Measurements from ENCODE around the gene ABCA12. TPM values are rescaled to one million over a fixed set of nuclear protein-coding genes. Genes with fewer than 3 reads are reported as not detected.

Gene ABCA12
- total RNA-seq, 1 experiment from 2014 or later, result 1.3 TPM

DNA sequence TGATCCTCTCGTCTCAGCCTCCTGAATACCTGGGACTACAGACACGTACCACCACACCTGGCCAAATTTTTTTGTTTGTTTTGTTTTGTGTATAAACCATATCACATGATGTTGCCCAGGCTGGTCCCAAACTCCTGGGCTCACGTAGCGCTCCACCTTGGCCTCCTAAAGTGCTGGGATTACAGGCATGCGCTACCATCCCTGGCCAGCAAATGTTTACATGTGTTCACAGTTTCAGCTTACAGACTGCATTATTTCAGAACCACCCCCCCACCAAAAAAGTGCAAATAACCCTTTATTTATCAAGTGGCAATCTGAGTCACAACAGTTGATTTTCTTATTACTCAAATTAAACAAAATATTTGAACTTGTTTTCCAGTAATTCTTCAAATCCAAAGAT is 54.3 kb downstream of the ABCA12 start:
- no peak overlapping the region for H3K9ac ChIP-seq (ENCODE audit: low read length)
- ChIA-PET CTCF (no interaction called here), RAD21 (ENCODE audit: low non-redundant PET in 1 of 2, low total read pairs in 2 of 2, uncharacterized antibody in 2 of 2, unreplicated experiment in 2 of 2) (no interaction called here), POLR2A (no interaction called here)
- no peaks in the 10 kb centered on the region for H4K20me1 ChIP-seq (ENCODE audit: insufficient read depth)
- no peaks in the 10 kb centered on the region for H3K36me3 ChIP-seq (ENCODE audit: control insufficient read depth in 1 of 2, insufficient read depth in 2 of 2, low read length in 2 of 2)
- H3K9me3 ChIP-seq (ENCODE audit: control insufficient read depth in 1 of 2, insufficient read depth in 1 of 2, low read depth in 1 of 2, low read length in 2 of 2), result no peaks in the 10 kb centered on the region
- H3K27ac ChIP-seq (ENCODE audit: low read depth, low read length), result no peak overlapping the region
- no TSS peak for BruUV-seq (replicated peaks)
- H3K4me2 ChIP-seq (ENCODE audit: low read length), result no peak overlapping the region
- H3K9me2 ChIP-seq (ENCODE audit: insufficient read depth), result no peaks in the 10 kb centered on the region
- no peak for DNase-seq (ENCODE audit: low read depth, low spot score)
- no peak overlapping the region for H2AFZ ChIP-seq (ENCODE audit: low read depth, low read length, poor library complexity, severe bottlenecking)
- no peak overlapping the region for H3K4me3 ChIP-seq (replicated peaks in 1 of 2; ENCODE audit: low read depth in 1 of 2, low read length in 2 of 2)
- no peaks in the 10 kb centered on the region for H3K79me2 ChIP-seq (ENCODE audit: insufficient read depth, low read length)
- H3K27me3 ChIP-seq (ENCODE audit: insufficient read depth, low read length), result no peaks in the 10 kb centered on the region
- TF ChIP-seq POLR2AphosphoS5 (IDR thresholded peaks at IDR 0.05; ENCODE audit: low read depth, low read length), result no peak
- no peak for TF ChIP-seq ELF1 (IDR thresholded peaks at IDR 0.05; ENCODE audit: borderline replicate concordance, low read depth)
- no peak for TF ChIP-seq SP1 (IDR thresholded peaks at IDR 0.05; ENCODE audit: low read depth)
- TF ChIP-seq SRF (IDR thresholded peaks at IDR 0.05; ENCODE audit: low read depth), result no peak
- TF ChIP-seq CEBPB (IDR thresholded peaks at IDR 0.05; ENCODE audit: low read depth), result no peak
- TF ChIP-seq, protein P1, sequence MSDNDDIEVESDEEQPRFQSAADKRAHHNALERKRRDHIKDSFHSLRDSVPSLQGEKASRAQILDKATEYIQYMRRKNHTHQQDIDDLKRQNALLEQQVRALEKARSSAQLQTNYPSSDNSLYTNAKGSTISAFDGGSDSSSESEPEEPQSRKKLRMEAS (IDR thresholded peaks at IDR 0.05), result no peak
- no peak for TF ChIP-seq SIN3A (IDR thresholded peaks at IDR 0.05; ENCODE audit: low read depth)
- TF ChIP-seq ZNF274 (IDR thresholded peaks at IDR 0.05; ENCODE audit: low read depth, low read length), result no peak
- no peak for TF ChIP-seq CBX3 (IDR thresholded peaks at IDR 0.05; ENCODE audit: low read depth)
- TF ChIP-seq, protein P2, sequence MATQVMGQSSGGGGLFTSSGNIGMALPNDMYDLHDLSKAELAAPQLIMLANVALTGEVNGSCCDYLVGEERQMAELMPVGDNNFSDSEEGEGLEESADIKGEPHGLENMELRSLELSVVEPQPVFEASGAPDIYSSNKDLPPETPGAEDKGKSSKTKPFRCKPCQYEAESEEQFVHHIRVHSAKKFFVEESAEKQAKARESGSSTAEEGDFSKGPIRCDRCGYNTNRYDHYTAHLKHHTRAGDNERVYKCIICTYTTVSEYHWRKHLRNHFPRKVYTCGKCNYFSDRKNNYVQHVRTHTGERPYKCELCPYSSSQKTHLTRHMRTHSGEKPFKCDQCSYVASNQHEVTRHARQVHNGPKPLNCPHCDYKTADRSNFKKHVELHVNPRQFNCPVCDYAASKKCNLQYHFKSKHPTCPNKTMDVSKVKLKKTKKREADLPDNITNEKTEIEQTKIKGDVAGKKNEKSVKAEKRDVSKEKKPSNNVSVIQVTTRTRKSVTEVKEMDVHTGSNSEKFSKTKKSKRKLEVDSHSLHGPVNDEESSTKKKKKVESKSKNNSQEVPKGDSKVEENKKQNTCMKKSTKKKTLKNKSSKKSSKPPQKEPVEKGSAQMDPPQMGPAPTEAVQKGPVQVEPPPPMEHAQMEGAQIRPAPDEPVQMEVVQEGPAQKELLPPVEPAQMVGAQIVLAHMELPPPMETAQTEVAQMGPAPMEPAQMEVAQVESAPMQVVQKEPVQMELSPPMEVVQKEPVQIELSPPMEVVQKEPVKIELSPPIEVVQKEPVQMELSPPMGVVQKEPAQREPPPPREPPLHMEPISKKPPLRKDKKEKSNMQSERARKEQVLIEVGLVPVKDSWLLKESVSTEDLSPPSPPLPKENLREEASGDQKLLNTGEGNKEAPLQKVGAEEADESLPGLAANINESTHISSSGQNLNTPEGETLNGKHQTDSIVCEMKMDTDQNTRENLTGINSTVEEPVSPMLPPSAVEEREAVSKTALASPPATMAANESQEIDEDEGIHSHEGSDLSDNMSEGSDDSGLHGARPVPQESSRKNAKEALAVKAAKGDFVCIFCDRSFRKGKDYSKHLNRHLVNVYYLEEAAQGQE (IDR thresholded peaks at IDR 0.05; ENCODE audit: low read depth), result no peak
- no peak for TF ChIP-seq YY1 (IDR thresholded peaks at IDR 0.05; ENCODE audit: extremely low read depth, insufficient replicate concordance, low read depth, low read length)
- no peak for TF ChIP-seq POLR2A (IDR thresholded peaks at IDR 0.05; ENCODE audit: borderline replicate concordance, extremely low read depth, insufficient read depth, insufficient read length)
- TF ChIP-seq EGR1 (IDR thresholded peaks at IDR 0.05; ENCODE audit: low read depth), result no peak
- TF ChIP-seq, protein P3, sequence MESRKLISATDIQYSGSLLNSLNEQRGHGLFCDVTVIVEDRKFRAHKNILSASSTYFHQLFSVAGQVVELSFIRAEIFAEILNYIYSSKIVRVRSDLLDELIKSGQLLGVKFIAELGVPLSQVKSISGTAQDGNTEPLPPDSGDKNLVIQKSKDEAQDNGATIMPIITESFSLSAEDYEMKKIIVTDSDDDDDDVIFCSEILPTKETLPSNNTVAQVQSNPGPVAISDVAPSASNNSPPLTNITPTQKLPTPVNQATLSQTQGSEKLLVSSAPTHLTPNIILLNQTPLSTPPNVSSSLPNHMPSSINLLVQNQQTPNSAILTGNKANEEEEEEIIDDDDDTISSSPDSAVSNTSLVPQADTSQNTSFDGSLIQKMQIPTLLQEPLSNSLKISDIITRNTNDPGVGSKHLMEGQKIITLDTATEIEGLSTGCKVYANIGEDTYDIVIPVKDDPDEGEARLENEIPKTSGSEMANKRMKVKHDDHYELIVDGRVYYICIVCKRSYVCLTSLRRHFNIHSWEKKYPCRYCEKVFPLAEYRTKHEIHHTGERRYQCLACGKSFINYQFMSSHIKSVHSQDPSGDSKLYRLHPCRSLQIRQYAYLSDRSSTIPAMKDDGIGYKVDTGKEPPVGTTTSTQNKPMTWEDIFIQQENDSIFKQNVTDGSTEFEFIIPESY (IDR thresholded peaks at IDR 0.05; ENCODE audit: extremely low read depth, insufficient replicate concordance, low read length), result no peak
- TF ChIP-seq ZFX (IDR thresholded peaks at IDR 0.05), result no peak
- TF ChIP-seq RAD21 (IDR thresholded peaks at IDR 0.05; ENCODE audit: low read depth), result no peak
- no peak for TF ChIP-seq ATF3 (IDR thresholded peaks at IDR 0.05)
- TF ChIP-seq, protein P4, sequence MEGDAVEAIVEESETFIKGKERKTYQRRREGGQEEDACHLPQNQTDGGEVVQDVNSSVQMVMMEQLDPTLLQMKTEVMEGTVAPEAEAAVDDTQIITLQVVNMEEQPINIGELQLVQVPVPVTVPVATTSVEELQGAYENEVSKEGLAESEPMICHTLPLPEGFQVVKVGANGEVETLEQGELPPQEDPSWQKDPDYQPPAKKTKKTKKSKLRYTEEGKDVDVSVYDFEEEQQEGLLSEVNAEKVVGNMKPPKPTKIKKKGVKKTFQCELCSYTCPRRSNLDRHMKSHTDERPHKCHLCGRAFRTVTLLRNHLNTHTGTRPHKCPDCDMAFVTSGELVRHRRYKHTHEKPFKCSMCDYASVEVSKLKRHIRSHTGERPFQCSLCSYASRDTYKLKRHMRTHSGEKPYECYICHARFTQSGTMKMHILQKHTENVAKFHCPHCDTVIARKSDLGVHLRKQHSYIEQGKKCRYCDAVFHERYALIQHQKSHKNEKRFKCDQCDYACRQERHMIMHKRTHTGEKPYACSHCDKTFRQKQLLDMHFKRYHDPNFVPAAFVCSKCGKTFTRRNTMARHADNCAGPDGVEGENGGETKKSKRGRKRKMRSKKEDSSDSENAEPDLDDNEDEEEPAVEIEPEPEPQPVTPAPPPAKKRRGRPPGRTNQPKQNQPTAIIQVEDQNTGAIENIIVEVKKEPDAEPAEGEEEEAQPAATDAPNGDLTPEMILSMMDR (IDR thresholded peaks at IDR 0.05 in 2 of 3, conservative IDR thresholded peaks at IDR 0.05 in 1 of 3; ENCODE audit: borderline replicate concordance in 1 of 3, insufficient read depth in 1 of 3, low read depth in 2 of 3, low read length in 2 of 3), result no peak
- TF ChIP-seq TCF7L2 (IDR thresholded peaks at IDR 0.05; ENCODE audit: borderline replicate concordance, extremely low read depth, insufficient read depth, insufficient read length), result no peak
- ATAC-seq, result no peak
- no peaks in the 10 kb centered on the region for H3K4me1 ChIP-seq (ENCODE audit: control insufficient read depth in 1 of 2, insufficient read depth in 2 of 2, low read length in 2 of 2)
- intact Hi-C loops (cut with micrococcal nuclease), result no loop called here

Data from HCT116 (cell line).